ENCODE measurements around the gene ASH1L.

DNA sequence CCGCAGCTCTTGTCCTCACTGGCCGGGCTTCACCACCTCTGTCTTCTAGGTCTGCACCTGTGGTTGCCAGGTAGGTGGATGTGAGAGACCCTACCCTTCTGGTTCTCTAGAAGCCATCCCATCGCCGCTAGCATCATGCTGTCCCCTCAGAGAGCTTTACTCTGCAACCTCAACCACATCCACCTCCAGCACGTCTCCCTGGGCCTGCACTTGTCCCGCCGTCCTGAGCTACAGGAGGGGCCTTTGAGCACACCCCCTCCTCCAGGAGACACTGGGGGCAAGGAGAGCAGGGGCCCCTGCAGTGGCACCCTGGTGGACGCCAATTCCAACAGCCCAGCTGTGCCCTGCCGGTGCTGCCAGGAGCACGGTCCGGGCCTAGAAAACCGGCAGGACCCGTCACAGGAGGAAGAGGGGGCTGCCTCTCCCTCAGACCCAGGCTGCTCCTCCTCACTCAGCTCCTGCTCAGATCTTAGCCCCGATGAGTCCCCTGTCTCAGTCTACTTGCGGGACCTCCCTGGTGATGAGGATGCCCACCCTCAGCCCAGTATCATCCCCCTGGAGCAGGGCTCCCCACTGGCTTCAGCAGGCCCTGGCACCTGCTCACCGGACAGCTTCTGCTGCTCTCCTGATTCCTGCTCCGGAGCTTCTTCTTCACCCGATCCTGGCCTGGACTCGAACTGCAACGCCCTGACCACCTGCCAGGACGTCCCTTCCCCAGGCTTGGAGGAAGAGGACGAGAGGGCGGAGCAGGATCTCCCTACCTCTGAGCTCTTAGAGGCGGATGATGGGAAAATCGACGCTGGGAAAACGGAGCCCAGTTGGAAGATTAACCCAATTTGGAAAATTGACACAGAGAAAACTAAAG lies 240.7 kb downstream of the ASH1L start:
- TF ChIP-seq, protein P1, sequence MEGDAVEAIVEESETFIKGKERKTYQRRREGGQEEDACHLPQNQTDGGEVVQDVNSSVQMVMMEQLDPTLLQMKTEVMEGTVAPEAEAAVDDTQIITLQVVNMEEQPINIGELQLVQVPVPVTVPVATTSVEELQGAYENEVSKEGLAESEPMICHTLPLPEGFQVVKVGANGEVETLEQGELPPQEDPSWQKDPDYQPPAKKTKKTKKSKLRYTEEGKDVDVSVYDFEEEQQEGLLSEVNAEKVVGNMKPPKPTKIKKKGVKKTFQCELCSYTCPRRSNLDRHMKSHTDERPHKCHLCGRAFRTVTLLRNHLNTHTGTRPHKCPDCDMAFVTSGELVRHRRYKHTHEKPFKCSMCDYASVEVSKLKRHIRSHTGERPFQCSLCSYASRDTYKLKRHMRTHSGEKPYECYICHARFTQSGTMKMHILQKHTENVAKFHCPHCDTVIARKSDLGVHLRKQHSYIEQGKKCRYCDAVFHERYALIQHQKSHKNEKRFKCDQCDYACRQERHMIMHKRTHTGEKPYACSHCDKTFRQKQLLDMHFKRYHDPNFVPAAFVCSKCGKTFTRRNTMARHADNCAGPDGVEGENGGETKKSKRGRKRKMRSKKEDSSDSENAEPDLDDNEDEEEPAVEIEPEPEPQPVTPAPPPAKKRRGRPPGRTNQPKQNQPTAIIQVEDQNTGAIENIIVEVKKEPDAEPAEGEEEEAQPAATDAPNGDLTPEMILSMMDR (IDR thresholded peaks at IDR 0.05) = no peak
- TF ChIP-seq POLR2A (IDR thresholded peaks at IDR 0.05; ENCODE audit: low read depth) (no peak), EP300 (IDR thresholded peaks at IDR 0.05) (no peak)
